HepG2 (cell line): ENCODE data around the gene COG4.

Experiments used
- ATF3 ChIP-seq: sonication (generic); formaldehyde crosslinking; IDR thresholded peaks from 2 replicates; pipeline ENCODE4 v1.4.0; 2020; ENCODE audit warnings: missing genetic modification reagents
- CTCF ChIP-seq: sonication (generic); formaldehyde crosslinking; IDR thresholded peaks from 2 replicates; pipeline ENCODE4 v1.5.0; 2020; ENCODE audit warnings: mild to moderate bottlenecking, missing genetic modification reagents, moderate library complexity
- KAT7 ChIP-seq: IDR thresholded peaks from 2 replicates; pipeline ENCODE4 v1.6.1; 2018; ENCODE audit warnings: borderline replicate concordance, missing compliant biosample characterization
- POLR2AphosphoS5 ChIP-seq: IDR thresholded peaks from 2 replicates; pipeline ENCODE4 v1.6.1; 2012; ENCODE audit warnings: low read depth, low read length
- PRDM15 ChIP-seq: sonication (generic); formaldehyde crosslinking; IDR thresholded peaks from 2 replicates; pipeline ENCODE4 v1.4.0; 2020; ENCODE audit warnings: missing genetic modification reagents
- SETDB1 ChIP-seq: sonication (generic); formaldehyde crosslinking; IDR thresholded peaks from 2 replicates; pipeline ENCODE4 v1.5.1; 2020; ENCODE audit warnings: missing genetic modification reagents, mild to moderate bottlenecking, borderline replicate concordance
- SOX13 ChIP-seq, 3 experiments: fragments of 450-650 bp in 1 of 3; sonication (generic) in 1 of 3; formaldehyde crosslinking in 1 of 3; IDR thresholded peaks in 2 of 3; conservative IDR thresholded peaks in 1 of 3; 2 replicates each; pipeline versions ENCODE4 v1.5.0 to v1.6.1; 2016 to 2020; ENCODE audit warnings: antibody characterized with exemption in 1 of 3, mild to moderate bottlenecking in 1 of 3, missing compliant biosample characterization in 1 of 3, missing genetic modification reagents in 1 of 3, moderate library complexity in 1 of 3
- SP1 ChIP-seq, 2 experiments: fragments of 450-650 bp in 1 of 2; sonication (generic) in 1 of 2; formaldehyde crosslinking in 1 of 2; IDR thresholded peaks; 2 replicates each; pipeline versions ENCODE4 v1.4.0 to v1.6.1; 2016 to 2020; ENCODE audit warnings: missing genetic modification reagents in 1 of 2
- ZGPAT ChIP-seq: IDR thresholded peaks from 2 replicates; pipeline ENCODE4 v1.6.1; 2016; ENCODE audit warnings: mild to moderate bottlenecking
- ZNF33B ChIP-seq: sonication (generic); formaldehyde crosslinking; IDR thresholded peaks from 2 replicates; pipeline ENCODE4 v1.5.1; 2020; ENCODE audit warnings: mild to moderate bottlenecking, missing genetic modification reagents

- TF ChIP-seq ATF3 (CRISPR knock-in tag) (no peak), CTCF (CRISPR knock-in tag) (no peak), ZNF33B (CRISPR knock-in tag) (no peak), KAT7 (CRISPR knock-in tag) (no peak), POLR2AphosphoS5 (no peak), ZGPAT (CRISPR knock-in tag) (no peak), PRDM15 (CRISPR knock-in tag) (no peak), SP1 (IDR thresholded peaks at IDR 0.05) (no peak), SP1 (CRISPR knock-in tag; IDR thresholded peaks at IDR 0.05) (no peak), SOX13 (IDR thresholded peaks at IDR 0.05) (no peak), SOX13 (CRISPR knock-in tag; conservative IDR thresholded peaks at IDR 0.05 in 1 of 2, IDR thresholded peaks at IDR 0.05 in 1 of 2) (no peak), SETDB1 (CRISPR knock-in tag) (no peak)
Measured at GRCh38 chr16:70437582-70438557, 85.5 kb downstream of the COG4 start.
